GM19043 (cell line): ENCODE results near the gene DCHS1.

ENCODE experiments used
- ATAC-seq: cut with Tn5 transposase; IDR thresholded peaks from one replicate; pipeline ENCODE4 v1.9.1; 2021; ENCODE audit warnings: low read depth; ENCODE audit not compliant: unreplicated experiment

DCHS1 gene

DNA sequence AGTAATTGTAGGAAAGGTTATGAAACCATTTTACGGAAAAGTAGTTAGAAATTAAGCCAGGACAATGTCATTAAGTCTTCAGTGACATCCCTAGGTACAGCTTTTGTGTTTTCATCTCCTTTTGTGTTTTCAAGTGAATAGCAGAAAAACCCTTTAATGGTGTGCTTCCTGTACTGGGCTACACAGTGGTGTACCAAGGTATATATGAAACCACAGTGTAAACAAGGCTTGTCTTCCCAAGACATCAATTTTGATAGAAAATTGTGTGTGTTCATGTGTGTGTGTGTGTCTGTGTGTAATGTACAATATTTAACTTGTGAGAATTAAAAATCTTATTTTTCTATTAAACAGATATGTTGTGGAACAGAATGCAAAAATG lies 18.6 kb upstream of the DCHS1 start:
- ATAC-seq: no peak

- ATAC-seq: no peak
These were observed 18.1 kb upstream of the DCHS1 start for GRCh38 chr11:6673523-6674218.

- ATAC-seq: no peak
These were observed 16.4 kb upstream of the DCHS1 start for GRCh38 chr11:6671991-6672390.

- ATAC-seq: no peak
These were observed 14.7 kb upstream of the DCHS1 start for GRCh38 chr11:6670202-6670830.

DNA sequence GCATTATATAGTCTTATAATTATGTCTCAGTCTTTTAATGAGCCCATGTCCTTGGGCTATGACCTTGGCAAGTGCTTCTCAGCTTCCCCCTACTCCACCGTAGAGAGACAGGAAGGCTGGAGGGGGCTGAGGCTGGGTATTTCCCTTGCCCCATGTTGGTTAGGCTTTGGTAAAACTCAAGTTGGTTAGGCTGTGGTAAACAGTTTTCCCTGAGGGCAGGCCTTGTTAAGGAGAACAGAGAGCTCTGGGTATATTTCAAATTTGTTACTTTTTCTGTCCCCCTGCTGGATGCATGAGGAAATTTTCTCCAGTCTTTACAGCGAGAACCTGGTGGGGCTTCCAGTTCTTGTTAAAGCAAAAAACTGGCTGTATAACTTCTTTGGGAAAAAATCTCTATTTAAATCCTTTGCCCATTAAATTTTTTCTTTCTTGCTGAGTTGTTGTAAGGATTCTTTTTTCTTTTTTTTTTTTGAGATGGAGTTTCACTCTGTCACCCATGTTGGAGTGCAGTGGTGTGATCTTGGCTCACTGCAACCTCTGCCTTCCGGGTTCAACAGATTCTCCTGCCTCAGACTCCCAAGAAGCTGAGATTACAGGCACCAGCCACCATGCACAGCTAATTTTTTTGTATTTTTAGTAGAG lies 12.2 kb upstream of the DCHS1 start:
- ATAC-seq: no peak

DNA sequence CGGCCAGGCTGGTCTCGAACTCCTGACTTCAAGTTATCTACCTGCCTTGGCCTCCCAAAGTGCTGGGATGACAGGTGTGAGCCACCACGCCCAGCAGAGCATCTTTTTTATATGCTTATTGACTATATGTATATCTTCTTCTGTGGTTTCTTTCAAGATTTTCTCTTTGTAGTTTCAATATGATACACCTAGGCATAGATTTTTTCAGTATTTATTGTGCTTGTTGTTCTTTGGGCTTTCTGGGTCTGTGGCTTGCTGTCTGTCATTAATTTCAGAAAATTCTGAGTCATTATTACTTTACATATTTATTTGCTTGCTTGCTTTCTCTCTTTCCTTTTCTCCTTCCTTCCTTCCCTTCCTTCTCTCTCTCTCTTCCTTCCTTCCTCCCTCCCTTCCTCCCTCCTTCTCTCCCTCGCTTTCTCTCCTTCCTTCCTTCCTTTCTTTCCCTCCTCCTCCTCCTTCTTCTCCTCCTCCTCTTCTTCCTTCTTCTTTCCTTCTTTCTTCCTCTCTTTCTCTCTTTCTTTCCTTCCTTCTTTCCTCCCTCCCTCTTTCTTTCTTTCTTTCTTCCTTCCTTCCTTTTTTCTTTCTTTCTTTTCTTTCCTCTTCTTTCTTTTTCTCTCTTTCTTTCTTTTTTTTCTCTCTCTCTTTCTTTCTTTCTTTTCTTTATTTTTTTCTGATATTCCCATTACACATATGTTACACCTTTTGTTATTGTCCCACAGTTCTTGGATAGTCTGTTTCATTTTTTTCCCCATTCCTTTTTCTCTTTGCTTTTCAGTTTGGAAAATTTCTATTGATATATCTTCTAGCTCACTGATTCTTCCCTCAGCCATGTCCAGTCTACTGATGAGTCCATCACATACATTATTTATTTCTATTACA lies 10.9 kb upstream of the DCHS1 start:
- no peak for ATAC-seq

GRCh38 chr11:6664551-6664950 lies 8.9 kb upstream of the DCHS1 start:
- no peak for ATAC-seq

- no peak for ATAC-seq
These were observed 8.3 kb upstream of the DCHS1 start for GRCh38 chr11:6663794-6664469.

DNA sequence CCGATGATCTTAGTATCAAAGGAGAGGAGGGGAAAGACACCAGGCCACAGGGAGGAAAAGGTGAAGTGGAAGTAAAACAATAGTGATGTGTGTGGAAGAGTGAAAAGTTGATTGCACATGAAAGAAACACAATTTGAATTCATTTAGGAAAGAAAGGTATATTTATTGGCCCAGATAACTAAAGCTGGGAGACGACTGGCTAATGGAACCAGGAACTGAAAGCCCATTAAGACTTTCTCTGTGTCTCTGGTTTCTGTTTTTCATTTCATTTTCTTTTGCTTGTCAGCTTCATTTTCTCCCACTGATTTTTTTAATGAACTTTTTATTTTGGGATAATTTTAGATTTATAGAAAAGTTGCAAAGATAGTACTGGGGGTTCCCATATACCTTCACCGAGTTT lies 5.1 kb upstream of the DCHS1 start:
- ATAC-seq: no peak

- ATAC-seq: no peak
These were observed 3.0 kb upstream of the DCHS1 start for GRCh38 chr11:6658647-6659046.

GRCh38 chr11:6657346-6657745 lies 1.7 kb upstream of the DCHS1 start:
- ATAC-seq: no peak

DNA sequence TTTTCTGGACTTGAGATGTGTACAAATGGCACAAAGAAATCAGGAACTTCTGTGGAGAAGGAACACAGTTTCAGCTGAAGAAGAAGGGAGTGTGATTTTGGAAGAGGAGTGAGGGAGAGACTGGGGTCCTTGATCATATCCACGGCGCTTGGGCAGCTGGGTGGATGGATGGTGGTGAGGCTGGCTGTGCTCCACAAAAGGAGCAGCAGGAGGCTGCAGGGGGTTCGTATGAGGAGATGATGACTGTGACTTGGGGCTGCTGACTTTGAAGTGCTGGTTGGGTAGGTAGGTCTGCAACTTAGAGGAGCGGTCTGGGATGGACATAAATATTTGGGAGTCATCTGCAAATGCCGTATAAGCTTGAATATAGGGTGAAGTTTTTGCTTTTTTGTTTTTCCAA lies 1.3 kb upstream of the DCHS1 start:
- ATAC-seq: no peak

DNA sequence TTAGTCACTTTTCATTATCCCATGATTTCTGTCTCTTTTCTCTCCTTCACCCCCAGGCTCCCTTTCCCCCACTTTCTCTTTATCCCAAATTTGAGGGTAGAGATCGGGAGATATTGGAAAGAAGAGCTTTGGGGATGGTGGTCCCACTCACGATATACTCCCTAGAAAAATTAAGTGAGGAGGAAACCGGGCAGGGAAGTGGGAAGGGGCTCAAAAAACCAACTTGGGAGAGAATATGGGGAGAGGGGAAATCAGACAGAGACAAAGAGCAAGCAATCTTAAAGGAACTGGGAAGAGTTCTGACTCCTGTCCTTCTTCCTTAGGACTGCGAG lies 941 bp upstream of the DCHS1 start:
- no peak for ATAC-seq

DNA sequence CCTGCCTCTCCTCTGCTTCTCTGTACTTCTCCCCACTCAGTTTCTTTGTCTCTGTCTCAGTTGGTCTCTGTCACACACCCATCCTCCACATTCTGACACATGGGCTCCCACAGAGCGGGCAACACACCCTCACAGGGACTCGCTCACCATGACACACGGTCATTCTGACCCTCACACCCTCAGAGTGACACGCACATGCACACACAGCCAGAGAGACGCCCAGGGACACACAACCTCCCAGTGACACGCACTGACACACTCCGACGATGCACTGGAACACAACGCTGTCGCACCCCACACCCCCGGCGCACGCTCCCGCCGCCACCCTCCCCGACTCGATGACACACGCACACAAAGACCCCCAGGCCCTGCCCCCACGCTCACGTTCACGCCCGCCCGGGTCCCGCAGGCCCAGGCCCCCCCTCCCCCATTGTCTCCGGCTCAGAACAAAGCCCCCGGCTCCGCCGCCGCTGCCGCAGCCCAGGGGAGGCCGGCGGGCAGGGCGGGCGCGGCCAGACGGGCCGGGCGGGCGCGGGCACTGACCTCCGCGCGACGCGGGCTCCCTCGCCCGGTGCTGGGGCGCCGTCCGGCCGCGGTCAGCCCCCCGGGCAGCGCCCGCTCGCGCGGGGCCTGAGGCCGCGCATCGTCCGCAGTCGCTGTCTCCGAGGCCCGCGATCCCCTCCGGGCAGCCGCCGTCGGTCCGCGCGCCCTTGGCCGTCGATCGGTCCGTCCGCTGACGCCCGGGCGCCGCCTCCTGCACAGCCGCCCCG lies 404 bp downstream of the DCHS1 start:
- ATAC-seq: no peak

DNA sequence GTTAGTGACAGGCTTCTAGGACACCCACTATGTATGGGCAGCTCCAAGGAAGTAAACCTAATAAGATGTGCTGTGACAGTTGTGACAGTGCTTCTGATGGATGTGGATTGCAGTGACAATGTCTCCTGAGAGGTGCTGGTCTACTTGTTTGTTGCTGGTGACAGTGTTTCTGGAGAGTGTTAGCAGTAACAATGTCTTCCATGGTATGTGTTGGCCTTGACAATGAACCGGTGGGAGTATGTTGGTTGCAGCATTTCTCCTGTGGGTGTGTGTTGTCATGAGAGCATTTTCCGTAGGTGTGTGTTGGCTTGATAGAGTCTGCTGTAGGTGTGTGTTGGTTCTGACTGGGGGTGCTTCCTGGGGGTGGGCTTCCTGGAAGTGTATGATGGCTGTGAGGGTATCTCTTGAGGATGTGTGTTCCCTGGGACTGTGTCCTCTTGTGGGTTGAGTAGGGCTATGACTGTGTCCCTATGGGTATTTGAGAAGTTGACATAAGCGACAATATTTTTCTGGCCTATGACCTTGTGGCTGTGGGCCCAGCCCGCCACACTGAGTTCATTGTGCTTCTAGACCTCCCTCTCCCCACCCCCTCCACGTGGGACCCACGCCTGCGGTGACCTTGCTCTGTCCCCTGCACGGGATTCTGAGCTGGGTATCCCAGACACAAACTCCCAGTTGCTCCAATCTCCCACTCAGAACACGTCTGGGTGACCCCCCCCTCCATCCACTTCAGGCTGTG lies 1.2 kb downstream of the DCHS1 start:
- ATAC-seq: no peak

GRCh38 chr11:6653656-6654055 lies 2.0 kb downstream of the DCHS1 start:
- no peak for ATAC-seq

DNA sequence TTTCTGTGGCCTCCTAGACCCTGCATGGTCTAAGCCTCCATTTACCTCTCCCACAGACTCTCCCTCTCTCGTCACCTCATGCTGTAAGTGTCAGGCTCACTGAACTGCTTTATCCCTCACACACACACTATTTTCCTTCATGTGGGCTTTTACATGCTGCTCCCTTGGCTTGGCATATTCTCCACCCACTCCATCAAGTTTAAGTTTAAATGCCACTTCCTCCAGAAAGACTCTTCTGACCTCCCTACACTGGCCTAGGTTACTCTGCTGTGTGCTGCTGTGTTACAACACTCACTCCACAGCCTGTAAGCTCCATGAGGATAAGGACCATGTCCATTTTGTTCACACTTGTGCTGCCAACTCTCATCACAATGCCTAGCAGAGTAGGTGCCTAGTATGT lies 2.5 kb downstream of the DCHS1 start:
- no peak for ATAC-seq

- ATAC-seq: no peak
These were observed 3.4 kb downstream of the DCHS1 start for GRCh38 chr11:6652182-6652581.

GRCh38 chr11:6650980-6651379 lies 4.6 kb downstream of the DCHS1 start:
- no peak for ATAC-seq
